C4-2B (cell line): Measurements from ENCODE around the gene SAPCD1.

Experiments used
- CTCF ChIP-seq: fragments of 450-650 bp; conservative IDR thresholded peaks from 2 replicates; pipeline ENCODE4 v1.5.1; 2017; ENCODE audit warnings: mild to moderate bottlenecking
- ZFX ChIP-seq: fragments of 450-650 bp; IDR thresholded peaks from 2 replicates; pipeline ENCODE4 v1.6.1; 2017

GRCh38 chr6:31763619-31763940 is 1.1 kb downstream of the SAPCD1 start:
- no peak for TF ChIP-seq CTCF
- no peak for TF ChIP-seq ZFX
